ENCODE data around the gene FGF5.

The FGF5 gene

GRCh38 chr4:80266253-80266901 is at the start of gene FGF5:
TSS of gene FGF5 (plus strand) at chr4:80266664. CDS start at chr4:80266825, 161 bp downstream.
- peak; percentile 89 for DNase-seq (ENCODE audit: low read depth)
- H3K4me3 ChIP-seq (replicated peaks; ENCODE audit: low read depth, low read length): peak within 1 kb of the TSS; percentile 87

GRCh38 chr4:80219301-80220025 is 47.0 kb upstream of the FGF5 start:
- no peak overlapping the region for H3K4me3 ChIP-seq (replicated peaks; ENCODE audit: low read depth, low read length)
- DNase-seq (ENCODE audit: low read depth): peak; percentile 42
- no peak for TF ChIP-seq CTCF (IDR thresholded peaks at IDR 0.05; ENCODE audit: low read length, missing control alignments)

More at GRCh38 chr4:80266253-80266901, at the start of gene FGF5:
- no peak for TF ChIP-seq CTCF (IDR thresholded peaks at IDR 0.05; ENCODE audit: low read length, missing control alignments)

- no peak for TF ChIP-seq CTCF (IDR thresholded peaks at IDR 0.05; ENCODE audit: low read length, missing control alignments)
- no peak overlapping the region for H3K4me3 ChIP-seq (replicated peaks; ENCODE audit: low read depth, low read length)
- no peak for DNase-seq (ENCODE audit: low read depth)
Observed at GRCh38 chr4:80220711-80221110, 45.8 kb upstream of the FGF5 start.

- DNase-seq (ENCODE audit: low read depth): peak; percentile 67
- peak; percentile 51 for TF ChIP-seq CTCF (IDR thresholded peaks at IDR 0.05; ENCODE audit: low read length, missing control alignments)
- H3K4me3 ChIP-seq (replicated peaks; ENCODE audit: low read depth, low read length): no peak overlapping the region
Observed at GRCh38 chr4:80221161-80221560, 45.3 kb upstream of the FGF5 start.

DNA sequence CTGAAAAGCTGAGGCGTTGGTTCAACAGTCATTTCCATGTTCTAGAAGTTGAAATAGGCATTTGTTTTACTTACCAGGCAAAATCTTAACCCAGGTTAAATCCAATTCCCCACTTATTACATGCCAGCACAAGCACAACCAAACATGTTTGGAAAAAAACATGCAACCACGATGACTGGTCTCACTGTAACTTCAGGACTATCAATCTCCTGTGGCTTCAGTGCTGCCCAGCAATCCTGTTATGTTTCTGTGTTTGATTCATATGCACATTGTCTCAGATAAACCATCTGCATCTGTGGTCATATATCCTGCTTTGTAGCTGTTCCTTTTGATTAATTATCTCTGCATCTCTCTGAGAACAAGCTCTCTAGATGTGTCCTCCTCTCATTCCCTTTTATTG is 40.9 kb upstream of the FGF5 start:
- no peak for TF ChIP-seq CTCF (IDR thresholded peaks at IDR 0.05; ENCODE audit: low read length, missing control alignments)
- H3K4me3 ChIP-seq (replicated peaks; ENCODE audit: low read depth, low read length): no peak overlapping the region
- DNase-seq (ENCODE audit: low read depth): no peak

- DNase-seq (ENCODE audit: low read depth): peak; percentile 37
- TF ChIP-seq CTCF (IDR thresholded peaks at IDR 0.05; ENCODE audit: low read length, missing control alignments): no peak
Observed at GRCh38 chr4:80226094-80226493, 40.4 kb upstream of the FGF5 start.

More at GRCh38 chr4:80226094-80226493, 40.4 kb upstream of the FGF5 start:
- H3K4me3 ChIP-seq (replicated peaks; ENCODE audit: low read depth, low read length): no peak overlapping the region

Measured in fibroblast of pulmonary artery (primary cell).